Thymus (tissue), 11 donors: ENCODE results near the gene MAGI1. TPM values are rescaled to one million over a fixed set of nuclear protein-coding genes. Genes with fewer than 3 reads are reported as not detected.
"Not testable (repeated sequence)": the region's sequence is repeated elsewhere in the genome, so short reads cannot be mapped to it uniquely, and the experiment has no call there.

ENCODE experiments used
- DNase-seq, 9 donors: peaks; one replicate each; pipeline ENCODE4 v3.0.0-alpha.2; 2013; ENCODE audit warnings: low spot score in 9 of 9, low read depth in 6 of 9, missing footprints in 1 of 9
- H3K27ac ChIP-seq, 2 donors: one replicate each; pipeline ENCODE4 v1.5.1; 2013; ENCODE audit warnings: control low read depth in 1 of 2, low read depth in 1 of 2, low read length in 1 of 2, mild to moderate bottlenecking in 1 of 2, moderate library complexity in 1 of 2
- H3K27me3 ChIP-seq, 2 donors: one replicate each; pipeline ENCODE4 v1.5.1; 2013; ENCODE audit warnings: low read length in 1 of 2; ENCODE audit not compliant: control insufficient read depth in 2 of 2, insufficient read depth in 1 of 2
- H3K36me3 ChIP-seq, 2 donors: one replicate each; pipeline ENCODE4 v1.5.1; 2013; ENCODE audit warnings: low read length in 1 of 2, mild to moderate bottlenecking in 1 of 2, moderate library complexity in 1 of 2; ENCODE audit not compliant: control insufficient read depth in 2 of 2, insufficient read depth in 2 of 2
- H3K4me1 ChIP-seq, 2 donors: one replicate each; pipeline ENCODE4 v1.5.1; 2013; ENCODE audit warnings: low read length in 2 of 2; ENCODE audit not compliant: control insufficient read depth in 2 of 2, insufficient read depth in 2 of 2
- H3K4me3 ChIP-seq, 2 donors: one replicate each; pipeline ENCODE4 v1.5.1; 2013; ENCODE audit warnings: low read length in 2 of 2, control low read depth in 1 of 2, mild to moderate bottlenecking in 1 of 2
- H3K9me3 ChIP-seq, 2 donors: one replicate each; pipeline ENCODE4 v1.5.1; 2013; ENCODE audit warnings: low read length in 1 of 2, mild to moderate bottlenecking in 1 of 2; ENCODE audit not compliant: control insufficient read depth in 2 of 2, insufficient read depth in 1 of 2
- WGBS: extraction: QIAGEN DNeasy Blood & Tissue Kit; methylation state at CpG from one replicate; pipeline ENCODE4 v1.1.7; 2013; 5-methylcytosine and 5-hydroxymethylcytosine counted together
- polyA plus RNA-seq: library from polyadenylated mRNA; stranded (reverse); fragments of 200-250 nt; gene quantifications from one replicate; pipeline ENCODE4 v1.2.3, GENCODE V29; 2013
- total RNA-seq: library from RNA; stranded (reverse); fragments of 120-200 nt; gene quantifications from one replicate; pipeline ENCODE4 v1.2.4, GENCODE V29; 2013
- donor health status: healthy.

Gene MAGI1
- total and polyA plus RNA-seq, 2 donors, result 5.1 to 6.1 TPM

DNA sequence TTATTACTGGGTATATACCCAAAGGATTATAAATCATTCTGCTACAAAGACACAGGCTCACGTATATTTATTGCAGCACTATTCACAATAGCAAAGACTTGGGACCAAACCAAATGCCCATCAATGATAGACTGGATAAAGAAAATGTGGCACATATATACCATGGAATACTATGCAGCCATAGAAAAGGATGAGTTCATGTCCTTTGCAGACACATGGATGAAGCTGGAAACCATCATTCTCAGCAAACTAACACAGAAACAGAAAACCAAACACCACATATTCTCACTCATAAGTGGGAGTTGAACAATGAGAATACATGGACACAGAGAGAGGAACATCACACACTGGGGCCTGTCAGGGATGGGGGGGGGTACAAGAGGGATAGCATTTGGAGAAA lies 495.3 kb downstream of the MAGI1 start:
- not testable (repeated sequence) for H3K27ac ChIP-seq, H3K36me3 ChIP-seq, DNase-seq, H3K9me3 ChIP-seq, H3K4me3 ChIP-seq, H3K4me1 ChIP-seq, H3K27me3 ChIP-seq
- 96% methylated on average over 1 of the region's 1 CpG for WGBS

DNA sequence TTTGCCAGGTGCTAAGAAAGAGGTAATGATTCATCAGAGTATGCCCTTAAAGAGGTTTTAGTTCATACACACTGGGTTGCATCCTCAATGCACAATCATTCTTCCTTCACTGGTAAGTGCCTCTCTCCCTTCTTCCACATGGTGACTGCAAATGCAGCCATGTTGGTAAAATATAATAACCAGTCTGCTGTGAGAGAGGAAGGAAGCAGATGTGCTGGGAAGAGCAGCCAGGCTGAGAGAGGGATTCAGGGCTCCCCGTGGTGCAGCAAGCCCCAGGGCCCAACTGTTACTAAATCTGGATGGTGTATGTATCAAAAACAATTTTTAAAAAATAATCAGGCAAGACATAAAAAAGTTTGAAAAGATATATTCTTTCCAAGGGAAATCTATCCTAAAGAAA lies 498.1 kb downstream of the MAGI1 start:
- 24% methylated on average over 1 of the region's 1 CpG for WGBS
- DNase-seq, result no peak
- no peaks in the 10 kb centered on the region for H3K36me3 ChIP-seq
- no peaks in the 10 kb centered on the region for H3K9me3 ChIP-seq
- no peak overlapping the region for H3K27ac ChIP-seq
- no peak overlapping the region for H3K4me3 ChIP-seq
- H3K4me1 ChIP-seq, result no peaks in the 10 kb centered on the region
- H3K27me3 ChIP-seq, result no peaks in the 10 kb centered on the region

DNA sequence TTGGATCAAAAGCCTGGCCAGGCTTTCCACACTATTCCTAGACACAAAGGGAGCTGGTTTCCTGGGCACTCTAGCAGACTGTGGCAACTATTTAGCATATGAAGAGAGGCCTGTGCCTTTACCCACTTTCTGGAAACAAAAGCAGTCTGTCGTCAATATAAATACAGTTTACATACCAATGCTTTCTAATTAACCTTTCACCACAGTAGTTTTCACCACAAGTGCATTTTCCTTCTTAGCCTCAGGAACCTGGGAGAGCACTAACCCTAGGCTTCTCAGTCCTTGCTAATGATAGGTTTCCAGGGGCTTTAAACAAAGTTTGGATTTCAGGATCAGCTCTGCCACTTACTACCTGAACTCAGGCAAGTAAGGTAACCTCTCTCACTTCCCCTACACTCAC lies 499.1 kb downstream of the MAGI1 start:
- Histone ChIP-seq H3K4me1 (no peaks in the 10 kb centered on the region), H3K4me3 (no peak overlapping the region), H3K36me3 (no peaks in the 10 kb centered on the region), H3K27me3 (no peaks in the 10 kb centered on the region), H3K9me3 (no peaks in the 10 kb centered on the region), H3K27ac (no peak overlapping the region)
- DNase-seq, result no peak
- 95% methylated on average over 1 of the region's 1 CpG for WGBS

DNA sequence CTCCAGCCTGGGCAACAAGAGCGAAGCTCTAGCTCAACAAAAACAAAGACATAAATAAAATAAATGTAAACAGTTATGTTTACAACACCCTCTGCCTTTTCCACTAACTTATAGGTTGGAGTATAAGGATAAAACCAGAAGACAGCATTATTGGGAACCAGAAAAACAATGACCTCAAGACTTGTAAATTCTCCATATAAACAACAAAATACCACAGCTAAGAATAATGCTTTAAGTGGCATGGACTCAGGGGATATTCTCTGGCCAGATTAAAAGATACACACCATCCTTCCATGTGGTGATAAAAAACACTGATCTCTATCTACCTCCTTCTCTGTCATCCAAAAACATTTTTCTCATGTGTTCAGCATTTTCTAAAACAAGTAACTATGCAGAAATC lies 500.6 kb downstream of the MAGI1 start:
- no peaks in the 10 kb centered on the region for H3K9me3 ChIP-seq
- WGBS, result 83% methylated on average over 1 of the region's 1 CpG

DNA sequence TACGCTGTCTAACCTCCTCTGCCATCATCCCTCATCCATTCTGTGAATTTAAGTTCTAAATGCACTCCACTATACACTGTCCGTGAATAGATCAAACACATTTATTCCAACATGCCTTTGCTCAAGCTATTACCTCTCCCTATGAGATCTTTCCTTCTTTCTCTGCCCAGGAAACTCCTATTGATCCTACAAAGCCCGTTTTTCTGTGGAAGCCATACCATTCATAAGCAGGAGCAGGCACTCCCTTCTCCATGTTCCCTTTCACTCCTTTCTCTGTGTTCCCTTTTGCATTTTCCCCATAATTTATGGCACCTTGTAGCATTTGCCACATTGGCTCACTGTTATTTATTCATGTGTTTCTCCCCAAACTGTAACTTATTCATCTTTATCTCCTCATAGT lies 501.6 kb downstream of the MAGI1 start:
- H3K27me3 ChIP-seq, result no peaks in the 10 kb centered on the region
- no peak overlapping the region for H3K4me3 ChIP-seq
- no peaks in the 10 kb centered on the region for H3K36me3 ChIP-seq
- H3K4me1 ChIP-seq, result no peaks in the 10 kb centered on the region
- H3K27ac ChIP-seq, result no peak overlapping the region
- no peaks in the 10 kb centered on the region for H3K9me3 ChIP-seq
- 87% methylated on average over 3 of the region's 3 CpGs for WGBS
- DNase-seq, result no peak

More for the DNA sequence above, 500.6 kb downstream of the MAGI1 start:
- Histone ChIP-seq H3K4me3 (no peak overlapping the region), H3K36me3 (no peaks in the 10 kb centered on the region), H3K27me3 (no peaks in the 10 kb centered on the region), H3K27ac (no peak overlapping the region), H3K4me1 (no peaks in the 10 kb centered on the region)
- DNase-seq, result no peak

DNA sequence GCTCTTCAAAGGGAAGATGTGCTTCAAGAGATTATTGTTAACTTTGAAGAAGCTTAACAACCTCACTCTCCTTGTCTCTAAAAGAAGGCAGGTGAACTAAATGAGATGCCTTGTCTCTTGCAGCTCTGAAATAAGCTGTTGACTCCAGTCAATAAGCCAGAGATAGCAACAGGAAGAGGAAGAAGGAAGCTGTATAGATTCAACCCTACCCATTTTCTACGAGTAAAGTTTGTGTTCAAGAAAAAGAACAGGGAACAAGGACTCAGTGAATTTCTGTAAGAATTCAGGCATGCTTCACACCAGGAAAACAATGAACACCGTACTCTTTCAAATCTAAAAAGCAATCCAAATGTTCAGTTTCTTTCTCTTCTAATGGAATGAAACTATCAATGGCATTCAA lies 503.5 kb downstream of the MAGI1 start:
- Histone ChIP-seq H3K27me3 (no peaks in the 10 kb centered on the region), H3K9me3 (no peaks in the 10 kb centered on the region), H3K27ac (no peak overlapping the region), H3K4me1 (no peaks in the 10 kb centered on the region), H3K4me3 (no peak overlapping the region), H3K36me3 (no peaks in the 10 kb centered on the region)
- DNase-seq, result no peak
- WGBS, result 67% methylated on average over 2 of the region's 2 CpGs

DNA sequence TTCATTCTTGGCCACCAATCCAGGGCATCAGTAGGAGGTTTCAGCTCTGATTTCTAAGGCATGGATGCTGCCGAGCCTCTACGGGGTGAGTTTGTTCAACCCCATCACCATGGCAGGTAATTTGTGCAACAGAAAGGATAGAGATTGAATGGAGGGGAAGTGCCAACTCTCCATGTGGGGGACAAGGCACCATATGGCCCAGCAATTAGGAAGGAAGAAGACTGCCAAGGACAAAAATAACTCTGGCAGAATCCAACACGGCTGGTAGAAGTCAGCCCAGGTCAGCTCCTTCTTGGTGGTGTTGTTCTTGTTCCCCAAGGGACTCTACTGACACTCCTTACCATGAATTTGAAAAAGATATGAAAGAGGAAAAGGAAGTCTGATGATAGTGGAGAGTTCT lies 503.9 kb downstream of the MAGI1 start:
- no peak overlapping the region for H3K4me3 ChIP-seq
- no peak for DNase-seq

DNA sequence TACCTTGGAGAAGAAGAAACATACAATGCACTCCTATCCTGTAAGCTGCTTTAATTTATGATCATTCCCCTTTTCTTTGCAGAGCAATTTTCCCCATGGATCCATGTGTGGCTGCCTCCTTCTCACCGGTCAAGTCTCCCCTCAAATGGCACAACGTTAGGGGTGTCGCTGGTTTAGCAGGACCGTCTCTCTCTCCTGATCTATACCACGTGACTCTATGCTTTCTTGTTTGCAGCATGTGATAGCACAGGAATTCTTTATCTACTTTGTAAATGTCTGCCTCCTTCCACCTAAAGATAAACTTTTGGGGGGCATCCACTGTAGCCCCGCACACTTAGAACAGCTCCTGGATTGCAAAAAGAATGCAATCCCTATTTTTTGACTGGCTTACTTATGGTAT lies 506.0 kb downstream of the MAGI1 start:
- DNase-seq, result no peak
- H3K4me3 ChIP-seq, result no peak overlapping the region
- H3K4me1 ChIP-seq, result no peaks in the 10 kb centered on the region
- no peak overlapping the region for H3K27ac ChIP-seq
- WGBS, result 93% methylated on average over 6 of the region's 6 CpGs
- H3K9me3 ChIP-seq, result no peaks in the 10 kb centered on the region
- no peaks in the 10 kb centered on the region for H3K36me3 ChIP-seq
- H3K27me3 ChIP-seq, result no peaks in the 10 kb centered on the region

More for the DNA sequence above, 503.9 kb downstream of the MAGI1 start:
- H3K4me1 ChIP-seq, result no peaks in the 10 kb centered on the region
- no peaks in the 10 kb centered on the region for H3K27me3 ChIP-seq
- WGBS, result 84% methylated on average over 3 of the region's 3 CpGs
- no peaks in the 10 kb centered on the region for H3K9me3 ChIP-seq
- H3K36me3 ChIP-seq, result no peaks in the 10 kb centered on the region
- no peak overlapping the region for H3K27ac ChIP-seq

DNA sequence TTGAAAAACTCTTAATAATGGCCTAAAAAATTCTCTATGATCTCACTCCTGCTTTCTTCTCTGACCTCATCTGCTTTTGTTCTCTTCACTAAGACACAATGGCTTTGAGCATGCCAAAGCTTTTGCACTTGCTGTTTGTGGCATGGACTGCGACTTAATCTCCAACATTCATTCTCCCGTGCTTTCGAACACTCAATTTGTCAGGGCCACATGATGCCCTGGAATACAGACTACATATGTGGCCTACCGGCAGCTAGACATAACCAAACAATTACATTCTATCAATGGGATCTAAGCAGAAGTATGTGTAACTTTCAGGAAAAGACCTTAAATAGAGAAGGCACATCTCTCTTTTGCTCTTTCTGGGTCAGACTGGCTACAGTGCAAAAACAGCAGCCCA lies 506.5 kb downstream of the MAGI1 start:
- Histone ChIP-seq H3K27me3 (no peaks in the 10 kb centered on the region), H3K27ac (no peak overlapping the region), H3K36me3 (no peaks in the 10 kb centered on the region), H3K4me1 (no peaks in the 10 kb centered on the region), H3K4me3 (no peak overlapping the region), H3K9me3 (no peaks in the 10 kb centered on the region)
- no peak for DNase-seq
- 95% methylated on average over 4 of the region's 4 CpGs for WGBS

DNA sequence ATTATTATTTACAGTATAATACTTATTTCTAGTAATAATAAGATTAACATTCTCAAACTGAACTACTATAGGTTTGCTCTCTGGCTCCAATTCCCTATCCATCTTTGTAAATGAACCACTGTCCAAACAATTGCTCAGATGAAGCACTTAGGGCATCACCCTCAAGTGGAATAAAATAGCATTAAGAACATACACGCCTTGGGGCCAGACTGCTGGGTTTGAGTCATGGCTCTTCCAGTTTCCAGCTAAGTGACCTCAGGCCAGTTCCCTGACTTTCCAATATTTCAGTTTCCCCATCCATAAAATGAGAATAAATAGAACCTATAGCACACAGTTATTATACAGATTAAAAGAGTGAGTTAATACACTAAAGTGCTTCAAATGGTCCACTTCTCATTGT lies 507.2 kb downstream of the MAGI1 start:
- Histone ChIP-seq H3K27ac (no peak overlapping the region), H3K27me3 (no peaks in the 10 kb centered on the region), H3K4me1 (no peaks in the 10 kb centered on the region), H3K36me3 (no peaks in the 10 kb centered on the region), H3K4me3 (no peak overlapping the region), H3K9me3 (no peaks in the 10 kb centered on the region)
- no peak for DNase-seq
- WGBS, result 91% methylated on average over 1 of the region's 1 CpG
